GM12865 (cell line): ENCODE measurements around the gene NTRK2.

Experiments
- DNase-seq: peaks from one replicate; pipeline ENCODE4 v3.0.0; 2010; ENCODE audit warnings: low read depth
- H3K4me3 ChIP-seq: 2 replicates; pipeline ENCODE4 v1.5.1; 2011; ENCODE audit warnings: mild to moderate bottlenecking, low read depth, low read length, control low read depth
- TF ChIP-seq, protein P1 (sequence below): IDR thresholded peaks from 2 replicates; pipeline ENCODE4 v1.5.1; 2011; ENCODE audit warnings: low read length, control low read depth, low read depth, inconsistent platforms; ENCODE audit not compliant: insufficient read depth; ENCODE audit errors: missing control alignments

NTRK2 gene

DNA sequence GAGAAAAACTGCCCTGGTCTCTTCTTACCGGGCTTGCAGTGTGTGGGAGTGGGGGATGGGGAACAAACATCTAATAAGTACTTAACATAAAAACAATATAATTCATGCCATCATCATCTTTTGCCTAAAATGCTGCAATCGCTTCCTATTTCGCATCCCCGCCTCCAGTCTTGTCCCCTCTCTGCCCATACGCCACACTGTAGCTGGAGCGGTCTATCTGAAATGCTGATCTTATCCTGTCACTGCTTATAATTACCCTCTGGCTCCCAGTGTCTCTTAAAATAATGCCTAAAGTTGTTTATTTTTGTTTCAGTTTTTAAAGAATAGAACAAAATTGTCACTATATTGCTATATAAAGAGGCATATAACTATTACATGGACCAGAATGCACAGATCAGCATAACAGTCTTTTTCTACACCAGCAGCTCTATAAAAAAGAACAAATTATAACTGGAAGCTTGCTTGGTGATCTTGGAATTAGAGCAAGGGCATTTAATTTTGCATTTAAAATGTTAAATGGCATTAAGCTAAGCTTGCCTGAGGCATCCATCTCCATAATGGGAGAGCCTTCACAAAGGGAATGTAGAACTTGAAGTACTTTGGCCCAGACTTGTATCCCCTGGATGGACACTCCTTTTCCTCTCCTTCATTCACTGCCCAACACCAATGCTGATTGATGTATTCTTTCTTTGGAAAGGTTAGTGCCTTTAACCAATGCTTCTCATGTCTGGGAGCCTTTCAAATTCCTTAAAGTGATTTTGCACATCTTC is 12.2 kb downstream of the NTRK2 start:
- H3K4me3 ChIP-seq, result no peak overlapping the region
- TF ChIP-seq, protein P1, sequence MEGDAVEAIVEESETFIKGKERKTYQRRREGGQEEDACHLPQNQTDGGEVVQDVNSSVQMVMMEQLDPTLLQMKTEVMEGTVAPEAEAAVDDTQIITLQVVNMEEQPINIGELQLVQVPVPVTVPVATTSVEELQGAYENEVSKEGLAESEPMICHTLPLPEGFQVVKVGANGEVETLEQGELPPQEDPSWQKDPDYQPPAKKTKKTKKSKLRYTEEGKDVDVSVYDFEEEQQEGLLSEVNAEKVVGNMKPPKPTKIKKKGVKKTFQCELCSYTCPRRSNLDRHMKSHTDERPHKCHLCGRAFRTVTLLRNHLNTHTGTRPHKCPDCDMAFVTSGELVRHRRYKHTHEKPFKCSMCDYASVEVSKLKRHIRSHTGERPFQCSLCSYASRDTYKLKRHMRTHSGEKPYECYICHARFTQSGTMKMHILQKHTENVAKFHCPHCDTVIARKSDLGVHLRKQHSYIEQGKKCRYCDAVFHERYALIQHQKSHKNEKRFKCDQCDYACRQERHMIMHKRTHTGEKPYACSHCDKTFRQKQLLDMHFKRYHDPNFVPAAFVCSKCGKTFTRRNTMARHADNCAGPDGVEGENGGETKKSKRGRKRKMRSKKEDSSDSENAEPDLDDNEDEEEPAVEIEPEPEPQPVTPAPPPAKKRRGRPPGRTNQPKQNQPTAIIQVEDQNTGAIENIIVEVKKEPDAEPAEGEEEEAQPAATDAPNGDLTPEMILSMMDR, result no peak
- no peak for DNase-seq

DNA sequence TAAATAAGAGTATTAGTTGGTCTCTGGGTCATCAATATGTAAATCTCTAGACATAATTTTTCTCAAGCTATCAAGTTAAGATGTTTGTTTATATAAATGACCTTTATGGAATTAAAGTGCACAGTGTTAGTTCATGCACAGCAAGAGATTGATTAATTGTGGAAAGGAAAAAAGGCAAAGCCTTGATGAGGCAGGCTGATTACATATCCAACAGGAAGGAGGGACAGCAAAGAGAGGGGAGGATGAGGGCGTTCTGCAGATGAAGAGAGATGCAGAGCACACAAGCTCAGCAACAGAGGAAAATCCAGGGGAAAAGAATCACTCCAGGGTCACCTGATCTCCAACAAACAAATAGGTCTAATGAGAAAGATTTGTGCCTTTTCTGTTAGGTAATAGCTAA is 16.5 kb downstream of the NTRK2 start:
- TF ChIP-seq, protein P1, result no peak
- H3K4me3 ChIP-seq, result no peak overlapping the region
- DNase-seq, result no peak

DNA sequence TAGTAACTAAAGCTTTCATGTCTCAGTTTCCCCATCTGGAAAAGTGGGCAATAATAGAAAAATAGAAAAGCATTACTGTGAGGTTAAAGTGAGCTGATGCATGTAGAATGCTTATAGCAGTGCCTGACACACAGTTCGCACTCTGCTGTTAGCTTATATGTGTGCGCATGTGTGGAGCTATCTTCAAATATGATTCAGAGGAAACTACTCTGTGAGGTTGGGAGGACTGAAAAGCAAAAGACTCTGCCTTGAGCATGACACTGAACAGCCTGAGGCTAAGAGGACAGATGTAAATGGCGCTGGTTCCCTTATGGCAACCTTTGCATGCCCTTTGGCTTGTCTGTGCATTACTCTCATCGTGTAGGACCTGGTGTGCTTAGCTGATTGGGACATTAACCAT is 19.4 kb downstream of the NTRK2 start:
- TF ChIP-seq, protein P1, result no peak
- no peak overlapping the region for H3K4me3 ChIP-seq
- DNase-seq, result no peak

DNA sequence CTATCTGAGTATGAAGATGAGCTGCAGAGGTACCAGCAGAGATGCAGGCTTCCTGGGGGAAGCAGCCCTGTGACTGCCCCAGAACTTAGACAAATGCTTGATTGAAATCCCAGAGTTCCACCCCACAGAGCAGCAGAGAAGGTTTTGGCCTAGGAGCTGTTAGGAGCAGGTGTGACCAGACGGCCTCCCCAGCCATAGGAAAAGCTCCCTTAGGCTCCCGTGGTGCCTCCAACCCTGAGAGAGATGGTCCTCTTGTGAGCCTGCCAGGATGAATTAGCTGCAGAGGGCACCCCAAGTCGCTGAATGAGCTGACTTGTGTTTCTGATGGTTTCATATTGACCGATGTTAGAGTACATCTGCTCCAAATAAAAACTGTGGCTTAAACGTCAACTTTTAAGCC is 22.1 kb downstream of the NTRK2 start:
- H3K4me3 ChIP-seq, result no peak overlapping the region
- TF ChIP-seq, protein P1, result no peak
- DNase-seq, result no peak

DNA sequence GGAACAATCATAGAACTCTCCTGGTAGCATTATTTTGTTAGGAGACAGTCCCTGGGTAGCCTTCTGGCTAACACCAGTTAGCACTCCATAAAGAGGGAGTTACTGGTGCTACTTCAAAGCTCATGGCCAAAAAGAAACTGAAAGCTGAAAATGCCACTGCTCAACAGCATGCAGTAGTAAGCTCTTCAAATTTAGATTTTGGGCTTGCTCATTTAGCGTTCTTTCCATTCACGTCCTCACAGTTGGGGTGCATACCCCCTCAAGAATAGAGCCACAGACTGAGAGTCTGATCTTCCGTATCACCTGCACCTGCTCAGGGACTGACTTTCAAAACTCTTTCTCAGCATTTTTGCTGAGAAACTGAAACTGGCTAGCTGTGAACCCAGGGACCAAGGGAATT is 24.7 kb downstream of the NTRK2 start:
- TF ChIP-seq, protein P1, result no peak
- peak; percentile 74 for DNase-seq
- H3K4me3 ChIP-seq, result peak overlapping the region; percentile 47

DNA sequence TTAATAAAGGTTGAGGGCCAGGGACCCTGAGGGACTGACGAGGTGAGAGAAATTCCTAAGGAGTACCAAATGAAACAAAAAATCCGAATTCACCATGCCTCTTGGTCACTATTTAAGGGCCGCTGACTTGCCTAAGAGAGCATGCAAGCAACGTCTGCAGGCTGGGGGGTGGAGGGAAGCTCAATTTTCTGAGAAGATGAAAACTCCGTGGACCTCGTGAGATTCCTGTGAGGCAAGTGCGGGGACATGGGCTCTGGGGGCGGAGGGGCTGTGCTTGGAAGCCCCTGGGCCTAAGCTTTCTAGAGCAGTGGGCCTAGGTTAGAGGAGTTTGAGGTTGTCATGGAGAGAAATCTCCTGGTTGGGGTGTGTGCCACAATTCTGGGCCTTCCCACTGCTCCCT is 27.5 kb downstream of the NTRK2 start:
- TF ChIP-seq, protein P1, result no peak
- no peak overlapping the region for H3K4me3 ChIP-seq
- DNase-seq, result no peak
